Putamen (tissue), 1 donor: ENCODE data around the gene OR5A1.
"Not testable (repeated sequence)": the region's sequence is repeated elsewhere in the genome, so short reads cannot be mapped to it uniquely, and the experiment has no call there.

ENCODE experiments used
- DNase-seq: peaks from one replicate; pipeline ENCODE4 v3.0.0-alpha.2; 2016; ENCODE audit warnings: low spot score

The OR5A1 gene

DNA sequence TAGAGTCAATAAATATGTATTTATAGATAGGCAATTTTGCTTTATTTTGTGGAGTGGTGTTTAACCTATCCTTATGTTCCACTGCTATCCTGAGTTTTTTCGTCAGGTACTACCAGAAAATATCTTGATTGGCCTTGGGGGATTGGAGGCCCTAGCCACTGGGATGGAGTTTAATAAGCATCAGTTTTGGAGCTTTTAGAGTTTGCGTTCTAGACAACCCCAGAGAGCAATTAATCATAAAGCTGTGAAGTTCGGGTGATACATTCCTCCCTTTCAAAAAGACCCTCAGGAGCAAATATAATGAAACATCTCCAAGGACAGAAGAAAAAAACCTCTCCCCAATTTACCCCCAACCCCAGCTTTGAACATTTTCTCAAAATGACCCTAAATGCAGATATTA lies at the start of gene OR5A1:
Gene OR5A1 (plus strand): TSS at position 301 of the 400 bp plus-strand sequence. CDS start 6,700 bp downstream, outside the sequence.
- DNase-seq: no peak

DNA sequence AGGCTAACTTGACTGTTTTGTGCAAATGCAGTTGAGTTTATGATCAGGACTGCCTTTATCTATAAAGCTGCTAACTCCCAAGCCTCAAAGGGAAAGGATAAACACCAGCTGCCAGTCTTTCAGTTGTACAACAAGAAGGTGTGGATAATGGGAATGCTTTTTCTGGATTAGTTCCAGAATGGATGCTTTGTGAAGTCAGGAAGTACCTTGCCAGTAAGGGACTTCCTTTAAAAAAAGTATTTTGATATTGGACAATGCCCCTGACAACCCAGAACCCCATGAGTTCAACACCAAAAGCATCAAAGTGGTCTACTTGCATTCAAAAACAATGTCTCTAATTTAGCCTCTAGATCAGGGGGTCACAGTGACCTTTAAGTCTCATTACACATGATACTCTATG lies 42.1 kb upstream of the OR5A1 start:
- no peak for DNase-seq

DNA sequence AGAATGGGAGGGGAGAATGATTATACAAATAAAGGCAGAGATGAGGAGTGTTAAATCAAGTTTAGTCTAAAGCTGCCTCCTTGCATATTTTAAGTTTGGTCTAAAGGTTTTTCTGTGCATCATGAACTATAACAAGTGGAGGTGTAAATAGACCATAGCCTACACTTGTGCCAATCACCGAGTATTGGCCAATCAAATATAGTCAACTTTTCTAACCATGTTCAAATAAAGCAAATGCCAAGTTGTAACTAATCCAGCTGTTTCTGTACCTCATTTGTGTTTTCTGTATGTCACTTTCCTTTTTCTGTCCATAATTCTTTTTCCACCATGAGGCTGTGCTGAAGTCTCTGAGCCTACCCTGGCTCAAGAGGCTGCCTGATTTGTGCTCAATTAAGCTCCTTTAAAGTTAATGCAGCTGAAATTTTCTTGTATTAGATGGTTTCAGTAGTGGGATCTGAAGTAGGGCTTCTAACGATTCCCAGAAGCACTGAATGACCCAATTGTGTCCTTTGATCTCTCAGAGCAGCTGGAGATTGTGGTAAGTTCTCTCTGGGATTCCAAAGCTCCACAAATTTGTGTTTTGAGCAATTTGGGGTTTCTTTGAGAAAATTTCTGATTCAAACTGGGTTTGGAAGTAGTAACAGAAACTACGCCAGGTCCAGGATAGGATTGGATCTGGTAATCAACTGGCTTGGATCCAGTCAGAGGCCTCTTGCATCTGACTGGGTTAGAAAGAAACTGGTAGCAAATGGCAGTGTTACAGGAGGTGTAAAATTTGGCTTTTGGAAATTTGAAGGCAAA lies 35.6 kb upstream of the OR5A1 start:
- DNase-seq: no peak

DNA sequence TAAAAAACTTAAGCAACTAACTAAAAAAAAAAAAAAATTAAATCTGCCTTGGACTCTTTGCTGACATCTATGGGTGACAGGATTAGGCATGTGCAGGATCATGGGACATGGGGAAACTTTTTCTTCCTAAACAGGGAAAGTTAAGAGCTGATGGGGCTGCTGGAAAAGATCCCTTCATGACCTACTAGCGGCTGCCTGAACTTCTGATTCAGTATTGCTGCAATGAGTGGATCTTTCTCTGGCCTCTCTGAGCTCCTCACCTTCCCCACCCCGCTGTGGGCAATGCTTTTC lies 35.1 kb upstream of the OR5A1 start:
- no peak for DNase-seq

GRCh38 chr11:59403546-59403945 lies 32.7 kb upstream of the OR5A1 start:
- DNase-seq: no peak

DNA sequence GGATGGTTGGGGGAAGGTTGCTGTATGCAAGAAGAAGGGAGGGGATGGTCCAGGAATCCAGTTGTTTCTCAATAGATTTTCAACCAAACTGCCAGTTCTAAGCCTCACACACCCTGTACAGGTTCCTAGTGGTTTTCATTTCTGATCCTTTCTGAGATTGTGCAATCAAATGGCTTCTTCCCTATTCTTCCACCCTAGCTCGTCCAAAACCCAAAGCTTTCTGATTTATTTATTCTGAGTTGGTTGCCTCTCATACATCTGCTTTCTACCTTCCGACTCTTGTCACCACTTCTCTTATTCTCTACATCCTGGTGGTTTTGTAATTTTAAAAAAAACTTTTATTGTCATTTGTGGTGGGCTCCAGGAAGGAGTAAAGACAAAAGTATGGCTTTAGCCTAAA lies 22.6 kb upstream of the OR5A1 start:
- DNase-seq: no peak

GRCh38 chr11:59415111-59415510 lies 21.2 kb upstream of the OR5A1 start:
- DNase-seq: no peak

DNA sequence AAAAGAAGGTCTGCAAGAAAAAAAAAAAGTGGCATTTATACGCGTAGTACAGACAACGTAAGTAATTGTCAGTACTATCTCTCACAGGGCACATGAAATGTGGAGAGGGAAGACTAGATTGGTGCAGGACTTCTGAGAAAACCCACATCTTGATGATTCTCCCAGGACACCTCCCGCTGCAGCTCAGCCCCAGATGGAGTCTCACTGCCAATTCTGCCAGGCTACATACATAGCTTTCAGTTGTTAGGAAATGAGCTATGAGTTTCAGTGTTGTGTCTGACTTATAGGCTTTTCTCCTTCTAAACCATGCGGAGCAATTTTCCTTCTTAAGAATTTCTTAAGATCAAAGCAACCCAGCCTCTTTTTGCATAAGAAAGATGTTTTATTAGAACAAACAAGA lies 19.7 kb upstream of the OR5A1 start:
- DNase-seq: no peak

- DNase-seq: no peak
Measured at GRCh38 chr11:59417023-59417422, 19.2 kb upstream of the OR5A1 start.

DNA sequence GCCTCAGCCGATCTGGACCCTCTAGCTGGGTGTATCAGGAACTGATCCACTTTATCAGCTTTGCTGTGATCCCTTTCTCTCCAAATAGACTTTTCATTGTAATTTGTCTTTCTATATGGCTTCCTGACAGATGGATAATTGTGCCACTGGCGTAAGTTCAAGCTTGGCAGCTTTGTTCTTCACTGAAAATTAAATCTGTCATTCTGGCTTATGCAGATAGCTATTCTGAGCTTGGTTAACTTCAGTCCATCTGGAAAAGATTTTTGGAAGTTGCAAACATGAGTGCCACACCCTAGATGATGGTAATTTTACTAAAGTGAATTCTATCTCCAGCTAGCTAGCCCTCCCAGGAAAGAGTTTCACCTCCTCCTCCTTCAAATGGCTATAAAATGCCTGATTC lies 18.1 kb upstream of the OR5A1 start:
- DNase-seq: no peak

DNA sequence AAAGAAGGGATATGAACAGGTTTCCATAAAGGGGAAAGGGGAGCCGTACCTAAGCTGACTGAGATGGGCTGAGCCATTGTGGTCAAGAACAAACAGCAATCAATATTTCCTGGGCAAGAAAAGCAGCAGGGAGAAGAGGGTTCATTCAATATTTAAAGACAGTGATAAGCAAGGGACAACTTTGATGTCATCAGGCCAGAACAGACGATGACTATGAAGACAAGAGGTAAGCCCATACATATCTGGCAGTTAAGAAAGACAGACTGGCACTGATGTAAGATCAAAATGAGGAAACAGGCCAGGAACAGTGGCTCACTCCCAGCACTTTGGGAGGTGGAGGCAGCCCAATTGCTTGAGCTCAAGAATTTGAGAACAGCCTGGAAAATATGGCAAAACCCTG lies 12.4 kb upstream of the OR5A1 start:
- DNase-seq: no peak

GRCh38 chr11:59425131-59425530 lies 11.1 kb upstream of the OR5A1 start:
- DNase-seq: no peak

DNA sequence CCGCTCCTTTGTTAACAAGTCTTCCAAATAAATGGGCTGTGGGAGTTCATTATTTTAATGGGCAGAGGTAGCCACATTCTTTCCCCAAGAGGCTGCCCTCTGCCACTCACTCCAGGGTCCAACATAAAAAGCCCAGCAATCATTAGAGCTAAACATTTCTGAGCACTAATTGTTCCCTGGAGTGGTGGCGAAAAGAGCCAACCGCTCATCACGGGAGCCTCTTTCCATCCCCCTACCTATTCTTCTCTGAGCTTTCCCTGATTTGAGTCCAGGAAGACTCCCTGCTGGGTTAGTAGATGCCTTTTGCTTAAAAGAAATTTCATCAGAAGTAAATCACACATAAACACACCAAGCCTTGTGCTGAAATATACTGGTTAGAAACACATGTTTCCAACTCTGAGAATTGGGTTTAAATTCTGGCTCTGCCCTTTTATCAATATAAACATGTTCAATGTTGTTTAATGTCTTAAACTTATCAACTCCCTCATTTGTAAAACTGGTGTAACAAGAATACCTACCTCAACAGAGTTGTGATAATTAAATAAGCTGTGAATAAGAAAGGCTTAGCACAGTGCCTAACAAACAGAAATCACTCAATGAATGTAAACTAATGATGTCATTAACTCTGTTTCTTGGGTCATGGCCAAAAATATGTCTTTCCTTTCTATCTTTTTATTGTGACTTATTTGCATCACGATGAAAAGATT lies 9.8 kb upstream of the OR5A1 start, which contains the start of gene OR5A2:
Gene OR5A2 (minus strand): TSS at position 53 of the 707 bp plus-strand sequence. CDS start 3,460 bp downstream, outside the sequence.
- DNase-seq: no peak

DNA sequence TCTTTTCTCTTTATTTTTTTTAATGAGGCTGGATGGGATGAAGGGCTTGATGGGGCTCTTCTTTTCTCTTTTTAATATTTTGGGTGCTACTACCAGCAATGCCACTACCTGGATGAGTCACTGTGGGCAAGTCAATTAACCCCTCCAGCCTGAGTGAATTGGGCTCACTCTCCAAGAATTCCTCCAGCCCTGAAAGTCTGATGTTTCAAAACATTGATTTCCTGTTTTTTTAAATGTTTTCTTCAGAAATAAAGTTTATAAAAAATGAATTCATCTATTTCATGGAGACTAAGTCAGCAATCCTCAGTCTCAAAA lies 9.2 kb upstream of the OR5A1 start:
- DNase-seq: no peak

GRCh38 chr11:59429924-59430516 lies 6.2 kb upstream of the OR5A1 start:
- no peak for DNase-seq

- DNase-seq: no peak
Measured at GRCh38 chr11:59437770-59438169, 1.5 kb downstream of the OR5A1 start.

DNA sequence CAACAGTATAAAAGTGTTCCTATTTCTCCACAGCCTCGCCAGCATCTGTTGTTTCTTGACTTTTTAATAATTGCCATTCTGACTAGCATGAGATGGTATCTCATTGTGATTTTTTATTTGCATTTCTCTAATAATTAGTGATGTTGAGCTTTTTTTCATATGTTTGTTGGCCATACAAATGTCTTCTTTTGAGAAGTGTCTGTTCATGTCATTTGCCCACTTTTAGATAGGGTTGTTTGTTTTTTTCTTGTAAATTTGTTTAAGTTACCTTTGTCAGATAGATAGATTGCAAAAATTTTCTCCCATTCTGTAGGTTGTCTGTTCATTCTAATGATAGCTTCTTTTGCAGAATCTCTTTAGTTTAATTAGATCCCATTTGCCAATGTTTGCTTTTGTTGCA lies 9.4 kb downstream of the OR5A1 start:
- DNase-seq: not testable (repeated sequence)

GRCh38 chr11:59448484-59448883 lies 12.2 kb downstream of the OR5A1 start:
- DNase-seq: no peak

DNA sequence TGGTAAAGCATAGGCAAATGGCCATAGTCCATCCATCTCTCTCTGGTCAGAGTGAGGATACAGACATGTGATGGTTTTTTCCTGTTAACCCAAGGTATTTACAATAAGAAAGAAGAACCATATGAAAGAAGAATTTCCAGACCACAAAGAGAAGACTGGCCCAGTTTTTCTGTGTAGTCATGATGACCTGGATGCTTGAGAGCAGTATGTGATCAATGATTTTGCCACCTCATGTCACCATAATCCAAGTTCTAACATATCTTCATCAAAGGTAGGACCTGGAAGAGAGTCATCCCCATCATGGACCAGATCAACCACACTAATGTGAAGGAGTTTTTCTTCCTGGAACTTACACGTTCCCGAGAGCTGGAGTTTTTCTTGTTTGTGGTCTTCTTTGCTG lies 20.4 kb downstream of the OR5A1 start, which contains the start of gene OR4D6:
Gene OR4D6 (plus strand): TSS at position 301 of the 400 bp plus-strand sequence. CDS start 0 bp downstream, at position 301.
- DNase-seq: no peak

DNA sequence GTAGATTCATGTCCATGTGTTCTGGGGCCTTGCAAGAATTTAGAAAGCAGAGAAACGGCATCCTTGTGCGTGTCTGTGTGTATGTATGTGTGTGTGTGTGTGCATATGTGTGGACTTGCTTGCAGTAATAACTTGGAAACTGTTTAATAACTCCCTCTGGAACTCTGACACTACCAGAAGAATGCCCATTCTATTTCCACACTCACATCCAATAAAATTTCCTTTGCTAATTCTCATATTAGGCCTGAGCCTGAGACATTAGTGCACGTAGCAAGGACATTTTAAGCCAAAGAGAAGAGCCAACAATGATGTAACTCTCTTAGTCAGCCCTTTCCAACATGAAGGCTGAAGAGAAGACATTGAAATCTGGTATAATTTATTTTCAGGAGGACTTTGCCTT lies 23.6 kb downstream of the OR5A1 start:
- no peak for DNase-seq

DNA sequence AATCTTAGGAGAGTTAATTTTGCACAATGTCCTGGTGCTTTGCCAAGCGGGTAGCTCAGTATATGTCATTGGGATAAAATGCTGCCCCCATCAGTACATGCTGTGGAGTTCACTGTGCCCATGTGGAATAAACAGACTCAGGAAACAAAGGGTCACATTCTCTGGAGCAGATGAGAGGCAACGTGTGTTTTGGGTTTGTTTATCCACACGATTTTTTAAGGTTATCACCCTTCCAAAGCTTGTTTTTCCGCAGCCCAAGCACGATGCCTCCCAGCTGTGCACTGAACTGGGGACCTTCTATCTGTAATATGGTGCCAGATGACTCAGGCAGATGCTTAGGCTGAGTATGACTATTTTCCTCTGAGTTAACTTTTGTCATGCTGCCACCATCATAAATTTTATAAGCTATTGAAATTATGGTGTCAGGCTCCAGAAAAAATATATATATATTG lies 26.9 kb downstream of the OR5A1 start:
- DNase-seq: no peak

- DNase-seq: no peak
Measured at GRCh38 chr11:59473015-59473414, 36.7 kb downstream of the OR5A1 start, which contains the start of gene OR4D10. Gene OR4D10, plus strand, starts transcription at chr11:59473315. Its CDS starts 4,115 bp downstream, at chr11:59477430.

DNA sequence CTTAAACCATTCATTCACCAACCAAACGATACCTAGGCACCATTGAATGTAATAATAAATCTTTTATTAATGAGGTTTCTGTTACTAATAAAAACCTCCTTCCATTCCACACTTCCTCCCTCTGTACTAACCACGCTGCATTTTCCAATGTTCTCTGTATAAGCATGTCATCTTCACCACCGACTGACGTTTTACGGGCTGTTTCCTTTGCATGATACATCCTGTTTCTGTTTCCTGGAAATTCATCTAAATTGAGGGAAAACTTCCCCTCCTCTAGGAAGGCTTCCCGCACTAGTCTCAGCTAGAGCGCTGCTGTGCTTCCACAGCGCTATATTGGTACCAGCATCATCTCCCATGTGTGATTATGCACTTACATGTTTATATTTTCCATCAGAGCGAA lies 38.9 kb downstream of the OR5A1 start:
- no peak for DNase-seq
